Keratinocyte (primary cell): ENCODE results near the gene CTNNA3.

Experiments used
- CTCF ChIP-seq, 3 experiments: IDR thresholded peaks in 1 of 3; conservative IDR thresholded peaks in 1 of 3; optimal IDR thresholded peaks in 1 of 3; 2 replicates in 2 of 3; 3 replicates in 1 of 3; pipeline versions ENCODE3 to v1.5.1; 2011; ENCODE audit warnings: low read length in 3 of 3, mild to moderate bottlenecking in 3 of 3, moderate library complexity in 2 of 3, control low read depth in 1 of 3, inconsistent platforms in 1 of 3; ENCODE audit not compliant: insufficient read depth in 2 of 3; ENCODE audit errors: extremely low read depth in 1 of 3
- EZH2 ChIP-seq: IDR thresholded peaks from one replicate; pipeline ENCODE4 v1.6.1; 2012; ENCODE audit warnings: inconsistent platforms, mild to moderate bottlenecking, low read length, moderate library complexity

DNA sequence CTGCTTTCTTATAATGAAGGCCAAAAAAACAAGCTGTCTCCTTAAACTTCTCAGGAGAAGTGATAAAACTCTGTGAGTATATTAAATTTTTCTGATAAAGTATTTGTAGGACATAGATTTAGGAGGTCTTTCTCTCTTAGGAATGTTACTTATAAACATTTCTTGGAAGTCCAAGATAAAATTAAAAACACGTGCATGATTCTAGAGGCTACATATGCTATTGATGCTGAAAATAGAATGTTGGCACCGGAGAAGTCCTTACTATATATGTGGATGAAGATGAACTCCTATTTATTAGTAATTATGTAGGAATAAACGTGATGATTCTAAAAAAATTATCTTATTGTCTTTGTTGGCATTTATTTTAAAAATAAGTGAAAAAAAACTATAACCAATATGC, 1011.4 kb downstream of the CTNNA3 start:
- no peak for TF ChIP-seq CTCF (optimal IDR thresholded peaks at IDR 0.05 in 1 of 3, IDR thresholded peaks at IDR 0.05 in 1 of 3, conservative IDR thresholded peaks at IDR 0.05 in 1 of 3; ENCODE audit: extremely low read depth in 1 of 3, insufficient read depth in 2 of 3, low read length in 3 of 3)
- no peak for TF ChIP-seq EZH2
